K562 (cell line): ENCODE data around the gene SORCS2. TPM values are rescaled to one million over a fixed set of nuclear protein-coding genes. Genes with fewer than 3 reads are reported as not detected.

Experiments
- ATAC-seq: fragments of 200-7000 bp; cut with Tn5 transposase; 3 replicates; pipeline ENCODE4 v1.9.1; 2020; ENCODE audit warnings: moderate library complexity
- BruUV-seq: library from RNA; stranded (reverse); fragments of 400-500 nt; replicated peaks from 2 replicates; lab custom pipeline; 2021; lab: Mats Ljungman, UMichigan
- CTCF ChIA-PET: fragments of 300-600 bp; formaldehyde crosslinking; extraction: SDS; loops from one replicate; lab custom pipeline; 2021; ENCODE audit warnings: low intra/inter-chr PET ratio; lab: Yijun Ruan, JAX
- POLR2A ChIA-PET: fragments of 300-600, 350-650 bp; sonication (Branson Sonifier 250); formaldehyde crosslinking; extraction: SDS; loops from one replicate; lab custom pipeline; 2021; ENCODE audit warnings: antibody characterized with exemption, inconsistent platforms; lab: Yijun Ruan, JAX
- DNase-seq, 4 experiments: peaks; one replicate each; pipeline versions ENCODE4 v3.0.0 to v3.0.0-alpha.2; 2011 to 2018; ENCODE audit warnings: low spot score in 3 of 4, mixed read lengths in 3 of 4; ENCODE audit errors: extremely low read depth in 1 of 4
- FAIRE-seq: peaks from 2 replicates; lab custom pipeline; 2011; peaks lifted over from hg19 to GRCh38; lab: Jason Lieb, UNC
- H2AFZ ChIP-seq: 2 replicates; pipeline ENCODE4 v1.6.0; 2011; ENCODE audit warnings: low read depth, low read length, control low read depth, inconsistent platforms
- H3K27ac ChIP-seq: fragments of 200-600 bp; 3 replicates; pipeline ENCODE4 v1.8.0; 2011; ENCODE audit warnings: low read depth, mild to moderate bottlenecking, control low read depth, inconsistent platforms, low read length, moderate library complexity, mixed read lengths; ENCODE audit errors: extremely low read depth
- H3K27me3 ChIP-seq, 2 experiments: fragments of 300-600 bp in 1 of 2; 2 replicates in 1 of 2; 3 replicates in 1 of 2; pipeline versions ENCODE4 v1.6.0 to v1.8.0; 2011; ENCODE audit warnings: inconsistent platforms in 2 of 2, low read length in 2 of 2, mild to moderate bottlenecking in 1 of 2, mixed read lengths in 1 of 2, moderate library complexity in 1 of 2; ENCODE audit not compliant: control insufficient read depth in 2 of 2, insufficient read depth in 2 of 2
- H3K36me3 ChIP-seq: fragments of 300-600 bp; 3 replicates; pipeline ENCODE4 v1.8.0; 2011; ENCODE audit warnings: mild to moderate bottlenecking, low read length, inconsistent platforms; ENCODE audit not compliant: control insufficient read depth, insufficient read depth
- H3K4me1 ChIP-seq, 2 experiments: fragments of 200-600 bp in 1 of 2; replicated peaks in 1 of 2; 2 replicates in 1 of 2; 3 replicates in 1 of 2; pipeline versions ENCODE4 v1.5.1 to v1.8.0; 2011; ENCODE audit warnings: inconsistent platforms in 2 of 2, low read length in 2 of 2, mild to moderate bottlenecking in 1 of 2, mixed read lengths in 1 of 2, moderate library complexity in 1 of 2; ENCODE audit not compliant: control insufficient read depth in 2 of 2, insufficient read depth in 2 of 2
- H3K4me2 ChIP-seq: 2 replicates; pipeline ENCODE4 v1.6.1; 2011; ENCODE audit warnings: low read length, control low read depth, inconsistent platforms, mixed read lengths; ENCODE audit not compliant: insufficient read depth
- H3K4me3 ChIP-seq: fragments of 200-600 bp; sonication (generic), shearing (Covaris generic); 2 replicates; pipeline ENCODE4 v1.5.1; 2016; ENCODE audit warnings: control low read depth, inconsistent platforms
- H3K79me2 ChIP-seq: fragments of 200-600 bp; 3 replicates; pipeline ENCODE4 v1.8.0; 2011; ENCODE audit warnings: low read length, inconsistent platforms; ENCODE audit not compliant: control insufficient read depth, insufficient read depth
- H3K9ac ChIP-seq, 2 experiments: 2 replicates each; pipeline versions ENCODE4 v1.6.0 to v1.6.1; 2011; ENCODE audit warnings: low read depth in 2 of 2, low read length in 2 of 2, control low read depth in 1 of 2, inconsistent platforms in 1 of 2, mild to moderate bottlenecking in 1 of 2, mixed read lengths in 1 of 2; ENCODE audit not compliant: insufficient read depth in 1 of 2
- H3K9me1 ChIP-seq: one replicate; pipeline ENCODE4 v1.6.0; 2011; ENCODE audit warnings: inconsistent platforms, mild to moderate bottlenecking, low read length, moderate library complexity; ENCODE audit not compliant: control insufficient read depth, insufficient read depth
- H3K9me3 ChIP-seq: replicated peaks from 2 replicates; pipeline ENCODE4 v1.5.1; 2011; ENCODE audit warnings: low read depth, low read length, inconsistent platforms; ENCODE audit not compliant: control insufficient read depth, insufficient read depth
- H4K20me1 ChIP-seq: replicated peaks from 2 replicates; pipeline ENCODE4 v1.6.1; 2011; ENCODE audit warnings: low read length, inconsistent platforms, mixed read lengths; ENCODE audit not compliant: control insufficient read depth, insufficient read depth
- FIP1L1 ChIP-seq: fragments of 200-400 bp; formaldehyde crosslinking; IDR thresholded peaks from 2 replicates; pipeline ENCODE4 v1.6.1; 2018; ENCODE audit warnings: mild to moderate bottlenecking, low read depth, low read length; ENCODE audit not compliant: poor library complexity, severe bottlenecking
- JUNB ChIP-seq: fragments of 450-650 bp; formaldehyde crosslinking; conservative IDR thresholded peaks from 2 replicates; pipeline ENCODE4 v1.4.0; 2020; ENCODE audit warnings: mild to moderate bottlenecking
- KLF13 ChIP-seq: fragments of 450-650 bp; IDR thresholded peaks from 2 replicates; pipeline ENCODE4 v1.6.1; 2016; ENCODE audit warnings: missing genetic modification characterization, low read depth, mild to moderate bottlenecking, missing compliant biosample characterization, moderate library complexity, borderline replicate concordance
- ZKSCAN8 ChIP-seq: fragments of 200-800 bp; sonication (Bioruptor generic); IDR thresholded peaks from 2 replicates; pipeline ENCODE4 v1.6.1; 2016; ENCODE audit warnings: missing genetic modification characterization, missing compliant biosample characterization
- ZNF133 ChIP-seq: fragments of 250-450 bp; sonication (Bioruptor Pico); IDR thresholded peaks from 2 replicates; pipeline ENCODE4 v1.4.0; 2020; ENCODE audit warnings: mild to moderate bottlenecking
- ZNF311 ChIP-seq: fragments of 250-450 bp; sonication (Bioruptor Pico); IDR thresholded peaks from 2 replicates; pipeline ENCODE4 v1.4.0; 2020; ENCODE audit warnings: mild to moderate bottlenecking, moderate library complexity
- ZNF584 ChIP-seq: fragments of 200-800 bp; sonication (Bioruptor generic); IDR thresholded peaks from 2 replicates; pipeline ENCODE4 v1.6.1; 2016; ENCODE audit warnings: low read depth, mild to moderate bottlenecking, missing genetic modification characterization, missing compliant biosample characterization
- WGBS: fragments of 100-300 bp; shearing (Covaris generic); methylation state at CpG from one replicate; pipeline ENCODE4 v1.1.6; 2016; ENCODE audit warnings: low coverage, mixed read lengths; ENCODE audit not compliant: insufficient coverage; ENCODE audit errors: missing lambda C conversion rate; 5-methylcytosine and 5-hydroxymethylcytosine counted together
- in situ Hi-C: fragments of 300-500 bp; cut with MboI; formaldehyde crosslinking; loops from 4 replicates; pipeline ENCODE4 v1.15.0; 2018; ENCODE audit warnings: inconsistent platforms, mixed read lengths
- intact Hi-C: fragments of 100-400 bp; cut with micrococcal nuclease; formaldehyde crosslinking; loops from 2 replicates; pipeline ENCODE4 v1.14.2; 2022
- polyA plus RNA-seq, 8 experiments: library from polyadenylated mRNA; depleted of rRNA in 4 of 8; stranded (reverse) in 5 of 8; unstranded in 3 of 8; fragments of >200 nt; fragmentation: Nextera tagmentation in 2 of 8; fragmentation: Illumina TruSeq in 1 of 8; extraction: Ambion mirVana in 2 of 8; extraction: Trizol in 1 of 8; gene quantifications; 2 replicates each; pipeline versions ENCODE4 v1.2.1 to v1.2.3, GENCODE V29; 2011 to 2014; ENCODE audit warnings: inconsistent platforms in 1 of 8, missing spikeins in 1 of 8
- total RNA-seq, 7 experiments: library from RNA; depleted of rRNA in 6 of 7; stranded (reverse); fragments of >200 nt in 6 of 7; fragmentation: Illumina TruSeq in 2 of 7; extraction: Trizol in 2 of 7; gene quantifications; 2 replicates each; pipeline versions ENCODE4 v1.2.1 to v1.2.3, GENCODE V29; 2011 to 2021; ENCODE audit warnings: low replicate concordance in 1 of 7
- TF ChIP-seq, protein P1 (sequence below), 2 experiments: fragments of 450-650 bp; IDR thresholded peaks; 2 replicates each; pipeline ENCODE4 v1.6.1; 2016; ENCODE audit warnings: mild to moderate bottlenecking in 2 of 2, borderline replicate concordance in 1 of 2, low read depth in 1 of 2, moderate library complexity in 1 of 2
- TF ChIP-seq, protein P2 (sequence below): sonication (generic); formaldehyde crosslinking; IDR thresholded peaks from 2 replicates; pipeline ENCODE4 v1.9.0; 2022; ENCODE audit warnings: mild to moderate bottlenecking, missing genetic modification reagents
- TF ChIP-seq, protein P3 (sequence below): sonication (generic); formaldehyde crosslinking; IDR thresholded peaks from 2 replicates; pipeline ENCODE4 v1.8.0; 2023; ENCODE audit warnings: mild to moderate bottlenecking, missing genetic modification reagents

SORCS2 gene
- total and polyA plus RNA-seq, 9 of the 15 experiments (the other 6 are each of a cell fraction or from before 2014, with no cell fraction given), result not detected

DNA sequence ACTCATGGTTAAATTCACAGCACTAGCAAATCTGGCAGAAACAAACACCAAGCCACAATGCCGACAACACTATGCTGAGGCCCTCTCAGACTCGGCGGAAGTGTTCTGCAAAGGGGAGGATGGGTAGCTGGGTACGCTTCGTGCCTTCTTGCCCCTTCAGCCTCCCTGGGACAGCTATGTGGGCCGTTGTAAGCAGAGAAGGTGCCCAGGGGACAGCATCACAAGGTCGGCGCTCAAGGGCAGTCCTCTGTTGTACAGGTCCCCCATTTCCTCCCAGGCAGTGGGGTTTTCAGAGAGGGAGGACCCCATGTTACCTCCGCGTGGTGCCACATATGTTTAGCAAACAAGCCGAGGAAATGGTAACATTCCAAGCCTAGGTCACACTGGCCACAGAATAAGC, 573.7 kb downstream of the SORCS2 start:
- in situ Hi-C loops (no loop called here), intact Hi-C loops (no loop called here)
- peaks cover 4% of the 10 kb centered on the region; the same call in 1 of the 3 replicates for H3K36me3 ChIP-seq
- no peak overlapping the region for H3K9ac ChIP-seq
- no peaks in the 10 kb centered on the region for H3K79me2 ChIP-seq
- DNase-seq (no peak), FAIRE-seq (no peak), ATAC-seq (no peak)
- no peaks in the 10 kb centered on the region; the same call in 1 of the 2 replicates for H3K9me3 ChIP-seq
- WGBS, result 62% methylated on average over 8 of the region's 11 CpGs
- no peaks in the 10 kb centered on the region for H3K27me3 ChIP-seq
- peaks cover 0 to 5% of the 10 kb centered on the region in 2 experiments; a peak in 1 of 5 replicates for H3K4me1 ChIP-seq
- H3K4me2 ChIP-seq, result no peak overlapping the region
- peaks cover 8% of the 10 kb centered on the region; the same call in 1 of the 2 replicates for H4K20me1 ChIP-seq
- no peak overlapping the region for H3K4me3 ChIP-seq
- no peaks in the 10 kb centered on the region for H3K9me1 ChIP-seq
- BruUV-seq, result no TSS peak
- no peak overlapping the region for H3K27ac ChIP-seq
- ChIA-PET CTCF (no interaction called here), POLR2A (no interaction called here)
- no peak overlapping the region for H2AFZ ChIP-seq
- TF ChIP-seq JUNB (CRISPR knock-in tag), result no peak
- TF ChIP-seq, protein P1, sequence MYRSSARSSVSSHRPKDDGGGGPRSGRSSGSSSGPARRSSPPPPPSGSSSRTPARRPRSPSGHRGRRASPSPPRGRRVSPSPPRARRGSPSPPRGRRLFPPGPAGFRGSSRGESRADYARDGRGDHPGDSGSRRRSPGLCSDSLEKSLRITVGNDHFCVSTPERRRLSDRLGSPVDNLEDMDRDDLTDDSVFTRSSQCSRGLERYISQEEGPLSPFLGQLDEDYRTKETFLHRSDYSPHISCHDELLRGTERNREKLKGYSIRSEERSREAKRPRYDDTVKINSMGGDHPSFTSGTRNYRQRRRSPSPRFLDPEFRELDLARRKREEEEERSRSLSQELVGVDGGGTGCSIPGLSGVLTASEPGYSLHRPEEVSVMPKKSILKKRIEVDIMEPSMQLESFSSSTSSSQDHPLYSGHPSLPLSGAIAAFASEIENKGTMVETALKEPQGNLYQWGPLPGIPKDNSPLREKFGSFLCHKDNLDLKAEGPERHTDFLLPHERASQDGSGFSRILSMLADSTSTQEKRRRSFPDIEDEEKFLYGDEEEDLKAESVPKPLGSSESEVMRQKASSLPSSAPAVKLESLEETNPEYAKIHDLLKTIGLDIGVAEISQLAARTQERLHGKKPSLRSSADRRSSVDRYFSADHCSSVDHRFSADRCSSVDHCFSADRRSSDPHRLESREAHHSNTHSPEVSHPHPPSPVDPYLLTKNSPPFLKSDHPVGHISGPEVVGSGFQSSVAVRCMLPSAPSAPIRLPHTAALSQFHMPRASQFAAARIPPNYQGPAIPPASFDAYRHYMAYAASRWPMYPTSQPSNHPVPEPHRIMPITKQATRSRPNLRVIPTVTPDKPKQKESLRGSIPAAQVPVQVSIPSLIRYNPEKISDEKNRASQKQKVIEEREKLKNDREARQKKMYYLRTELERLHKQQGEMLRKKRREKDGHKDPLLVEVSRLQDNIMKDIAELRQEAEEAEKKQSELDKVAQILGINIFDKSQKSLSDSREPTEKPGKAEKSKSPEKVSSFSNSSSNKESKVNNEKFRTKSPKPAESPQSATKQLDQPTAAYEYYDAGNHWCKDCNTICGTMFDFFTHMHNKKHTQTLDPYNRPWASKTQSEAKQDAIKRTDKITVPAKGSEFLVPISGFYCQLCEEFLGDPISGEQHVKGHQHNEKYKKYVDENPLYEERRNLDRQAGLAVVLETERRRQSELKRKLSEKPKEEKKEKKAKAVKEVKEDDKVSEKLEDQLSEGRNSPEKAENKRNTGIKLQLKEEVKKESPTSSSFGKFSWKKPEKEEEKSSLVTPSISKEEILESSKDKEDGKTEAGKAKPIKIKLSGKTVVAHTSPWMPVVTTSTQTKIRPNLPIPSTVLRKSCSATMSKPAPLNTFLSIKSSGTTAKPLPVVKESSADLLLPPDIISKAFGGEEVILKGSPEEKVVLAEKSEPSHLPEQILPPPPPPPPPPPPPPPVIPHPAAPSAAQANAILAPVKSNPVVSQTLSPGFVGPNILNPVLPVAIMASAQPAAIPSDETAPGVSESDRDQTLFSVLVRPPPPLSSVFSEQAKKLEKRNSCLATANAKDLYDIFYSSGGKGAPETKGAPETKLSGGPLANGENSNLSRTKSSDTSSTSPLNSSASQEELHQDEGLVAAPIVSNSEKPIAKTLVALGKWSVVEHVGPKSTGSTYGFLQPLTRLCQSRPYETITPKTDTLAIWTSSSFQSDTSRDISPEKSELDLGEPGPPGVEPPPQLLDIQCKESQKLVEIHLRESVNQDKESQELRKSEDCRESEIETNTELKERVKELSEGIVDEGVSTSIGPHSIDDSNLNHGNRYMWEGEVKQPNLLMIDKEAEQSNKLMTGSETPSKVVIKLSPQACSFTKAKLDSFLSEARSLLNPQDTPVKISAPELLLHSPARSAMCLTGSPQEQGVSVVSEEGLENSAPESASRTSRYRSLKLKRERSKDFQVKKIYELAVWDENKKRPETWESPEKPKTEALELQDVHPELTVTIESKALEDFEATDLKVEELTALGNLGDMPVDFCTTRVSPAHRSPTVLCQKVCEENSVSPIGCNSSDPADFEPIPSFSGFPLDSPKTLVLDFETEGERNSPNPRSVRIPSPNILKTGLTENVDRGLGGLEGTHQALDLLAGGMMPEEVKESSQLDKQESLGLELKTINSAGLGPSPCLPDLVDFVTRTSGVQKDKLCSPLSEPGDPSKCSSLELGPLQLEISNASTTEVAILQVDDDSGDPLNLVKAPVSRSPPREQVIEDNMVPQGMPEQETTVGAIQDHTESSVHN (IDR thresholded peaks at IDR 0.05; ENCODE audit: borderline replicate concordance in 1 of 2, low read depth in 1 of 2), result no peak
- no peak for TF ChIP-seq ZNF133
- TF ChIP-seq, protein P2, sequence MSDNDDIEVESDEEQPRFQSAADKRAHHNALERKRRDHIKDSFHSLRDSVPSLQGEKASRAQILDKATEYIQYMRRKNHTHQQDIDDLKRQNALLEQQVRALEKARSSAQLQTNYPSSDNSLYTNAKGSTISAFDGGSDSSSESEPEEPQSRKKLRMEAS (CRISPR knock-in tag), result no peak
- no peak for TF ChIP-seq FIP1L1
- no peak for TF ChIP-seq ZNF311 (CRISPR knock-in tag)
- TF ChIP-seq, protein P3, sequence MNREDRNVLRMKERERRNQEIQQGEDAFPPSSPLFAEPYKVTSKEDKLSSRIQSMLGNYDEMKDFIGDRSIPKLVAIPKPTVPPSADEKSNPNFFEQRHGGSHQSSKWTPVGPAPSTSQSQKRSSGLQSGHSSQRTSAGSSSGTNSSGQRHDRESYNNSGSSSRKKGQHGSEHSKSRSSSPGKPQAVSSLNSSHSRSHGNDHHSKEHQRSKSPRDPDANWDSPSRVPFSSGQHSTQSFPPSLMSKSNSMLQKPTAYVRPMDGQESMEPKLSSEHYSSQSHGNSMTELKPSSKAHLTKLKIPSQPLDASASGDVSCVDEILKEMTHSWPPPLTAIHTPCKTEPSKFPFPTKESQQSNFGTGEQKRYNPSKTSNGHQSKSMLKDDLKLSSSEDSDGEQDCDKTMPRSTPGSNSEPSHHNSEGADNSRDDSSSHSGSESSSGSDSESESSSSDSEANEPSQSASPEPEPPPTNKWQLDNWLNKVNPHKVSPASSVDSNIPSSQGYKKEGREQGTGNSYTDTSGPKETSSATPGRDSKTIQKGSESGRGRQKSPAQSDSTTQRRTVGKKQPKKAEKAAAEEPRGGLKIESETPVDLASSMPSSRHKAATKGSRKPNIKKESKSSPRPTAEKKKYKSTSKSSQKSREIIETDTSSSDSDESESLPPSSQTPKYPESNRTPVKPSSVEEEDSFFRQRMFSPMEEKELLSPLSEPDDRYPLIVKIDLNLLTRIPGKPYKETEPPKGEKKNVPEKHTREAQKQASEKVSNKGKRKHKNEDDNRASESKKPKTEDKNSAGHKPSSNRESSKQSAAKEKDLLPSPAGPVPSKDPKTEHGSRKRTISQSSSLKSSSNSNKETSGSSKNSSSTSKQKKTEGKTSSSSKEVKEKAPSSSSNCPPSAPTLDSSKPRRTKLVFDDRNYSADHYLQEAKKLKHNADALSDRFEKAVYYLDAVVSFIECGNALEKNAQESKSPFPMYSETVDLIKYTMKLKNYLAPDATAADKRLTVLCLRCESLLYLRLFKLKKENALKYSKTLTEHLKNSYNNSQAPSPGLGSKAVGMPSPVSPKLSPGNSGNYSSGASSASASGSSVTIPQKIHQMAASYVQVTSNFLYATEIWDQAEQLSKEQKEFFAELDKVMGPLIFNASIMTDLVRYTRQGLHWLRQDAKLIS (CRISPR knock-in tag), result no peak
- TF ChIP-seq ZKSCAN8 (CRISPR knock-in tag), result no peak
- no peak for TF ChIP-seq ZNF584 (CRISPR knock-in tag)
- no peak for TF ChIP-seq KLF13 (tag)
